Common myeloid progenitor, CD34-positive (primary cell): Measurements from ENCODE around the gene PRDM1.
A peak's percentile ranks its signal among the peaks of the same experiment; 100 is the strongest.

ENCODE experiments used
- CTCF ChIA-PET: fragments of 350-600 bp; sonication (Branson Sonifier 250); formaldehyde crosslinking; loops from one replicate; lab custom pipeline; 2021; ENCODE audit warnings: antibody characterized with exemption; lab: Charles Lee
- POLR2A ChIA-PET: fragments of 350-600 bp; sonication (Branson Sonifier 250); formaldehyde crosslinking; loops from one replicate; lab custom pipeline; 2021; ENCODE audit warnings: antibody characterized with exemption; lab: Charles Lee
- DNase-seq, 3 donors: peaks; one replicate each; pipeline versions ENCODE4 v3.0.0 to v3.0.0-alpha.2; 2013
- H3K27ac ChIP-seq, 2 experiments: 1 replicate in 1 of 2; 2 replicates in 1 of 2; pipeline ENCODE4 v1.7.0; 2013; ENCODE audit warnings: inconsistent platforms in 2 of 2, low read length in 2 of 2, mild to moderate bottlenecking in 2 of 2, low read depth in 1 of 2, moderate library complexity in 1 of 2; ENCODE audit not compliant: severe bottlenecking in 2 of 2, insufficient read depth in 1 of 2, poor library complexity in 1 of 2
- H3K27me3 ChIP-seq, 5 experiments: replicated peaks in 2 of 5; 1 replicate in 3 of 5; 2 replicates in 2 of 5; pipeline versions ENCODE4 v1.6.1 to v1.7.0; 2013; ENCODE audit warnings: low read length in 4 of 5, mild to moderate bottlenecking in 2 of 5, moderate library complexity in 2 of 5, inconsistent platforms in 1 of 5; ENCODE audit not compliant: insufficient read depth in 5 of 5, control insufficient read depth in 4 of 5
- H3K36me3 ChIP-seq, 4 experiments: 1 replicate in 2 of 4; 2 replicates in 2 of 4; pipeline versions ENCODE4 v1.6.1 to v1.7.0; 2013; ENCODE audit warnings: low read length in 3 of 4, control low read depth in 1 of 4, mild to moderate bottlenecking in 1 of 4; ENCODE audit not compliant: control insufficient read depth in 4 of 4, insufficient read depth in 4 of 4
- H3K4me1 ChIP-seq, 4 experiments: 1 replicate in 3 of 4; 2 replicates in 1 of 4; pipeline versions ENCODE4 v1.6.1 to v1.7.1; 2013; ENCODE audit warnings: low read length in 3 of 4, mild to moderate bottlenecking in 3 of 4, control low read depth in 1 of 4, inconsistent platforms in 1 of 4, moderate library complexity in 1 of 4; ENCODE audit not compliant: control insufficient read depth in 4 of 4, insufficient read depth in 4 of 4; ENCODE audit errors: control extremely low read depth in 1 of 4
- H3K4me3 ChIP-seq, 7 experiments: 1 replicate in 4 of 7; 2 replicates in 3 of 7; pipeline versions ENCODE4 v1.5.1 to v1.7.0; 2013; ENCODE audit warnings: mild to moderate bottlenecking in 7 of 7, low read length in 6 of 7, moderate library complexity in 6 of 7, inconsistent platforms in 2 of 7, low read depth in 2 of 7, control low read depth in 1 of 7; ENCODE audit not compliant: insufficient read depth in 4 of 7, control insufficient read depth in 1 of 7; ENCODE audit errors: extremely low read depth in 1 of 7
- H3K9me3 ChIP-seq, 5 experiments: 1 replicate in 4 of 5; 2 replicates in 1 of 5; pipeline versions ENCODE4 v1.6.1 to v1.7.1; 2013; ENCODE audit warnings: low read length in 4 of 5, mild to moderate bottlenecking in 2 of 5, inconsistent platforms in 1 of 5, low read depth in 1 of 5, moderate library complexity in 1 of 5; ENCODE audit not compliant: control insufficient read depth in 4 of 5, insufficient read depth in 2 of 5; ENCODE audit errors: control extremely low read depth in 1 of 5
- WGBS: methylation state at CpG from one replicate; pipeline ENCODE4 v1.1.5; 2013; ENCODE audit not compliant: insufficient coverage; 5-methylcytosine and 5-hydroxymethylcytosine counted together

PRDM1 gene

DNA sequence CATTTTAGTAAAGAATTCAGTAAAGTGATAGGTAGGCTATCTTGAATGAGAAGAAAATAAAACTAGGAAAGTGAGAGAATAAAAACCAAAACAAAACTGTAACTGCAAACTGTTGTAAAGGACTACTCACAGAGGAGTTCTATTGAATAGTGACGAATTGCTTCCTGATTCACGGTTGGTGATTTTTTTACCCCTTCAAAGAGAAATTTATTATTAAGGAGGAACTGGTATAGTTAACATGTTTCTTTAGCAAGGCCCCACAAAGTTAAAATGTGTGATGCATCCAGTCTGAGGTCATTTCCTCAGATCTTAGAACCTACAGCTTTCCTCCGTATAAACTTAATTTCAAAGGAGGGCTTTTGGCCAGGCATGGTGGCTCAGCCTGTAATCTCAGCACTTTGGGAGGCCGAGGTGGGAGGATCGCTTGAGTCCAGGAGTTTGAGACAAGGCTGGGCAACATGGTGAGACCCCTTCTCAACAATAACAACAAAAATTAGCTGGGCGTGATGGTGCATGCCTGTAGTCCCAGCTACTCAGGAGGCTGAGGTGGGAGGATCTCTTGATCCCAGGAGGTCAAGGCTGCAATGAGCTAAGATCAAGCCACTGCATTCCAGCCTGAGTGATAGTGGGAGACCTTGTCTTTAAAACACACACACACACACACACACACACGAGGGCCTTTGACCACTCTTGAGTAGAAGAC is 8.3 kb downstream of the PRDM1 start:
- no peaks in the 10 kb centered on the region for H3K9me3 ChIP-seq
- no peak overlapping the region for H3K4me3 ChIP-seq
- ChIA-PET POLR2A (no interaction called here), CTCF (interaction anchor here (1.2 to 2.8 kb wide), 3 partner anchors 9 to 129 kb away, joined by 3 to 11 read pairs (median 5); partner anchors contain the start of gene PRDM1)
- peaks cover 11 to 40% (median 25%) of the 10 kb centered on the region in 4 experiments for H3K4me1 ChIP-seq
- H3K27ac ChIP-seq: no peak overlapping the region
- peak in 2 of 3 donors; percentile 52 to 68 for DNase-seq
- no peaks in the 10 kb centered on the region for H3K36me3 ChIP-seq
- 40% methylated on average over 1 of the region's 7 CpGs for WGBS
- H3K27me3 ChIP-seq: peaks cover 0 to 1% (median 0%) of the 10 kb centered on the region in 5 experiments

DNA sequence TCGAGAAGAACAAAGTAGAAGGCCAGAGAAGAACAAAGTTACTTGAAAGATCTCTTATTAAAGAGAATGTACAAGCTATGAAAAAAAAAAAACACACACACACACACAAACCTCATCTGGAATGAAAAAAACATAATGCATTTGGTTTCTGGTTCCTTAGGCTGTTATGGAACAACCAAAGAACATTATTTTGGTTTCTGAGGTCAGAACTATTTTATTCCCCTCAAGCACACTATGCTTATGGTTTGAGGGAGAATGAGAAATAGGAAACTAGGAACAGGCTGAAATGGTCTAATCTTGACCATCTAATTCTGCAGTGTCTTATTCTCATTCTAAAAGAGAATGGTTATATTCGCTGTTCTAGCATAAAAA is 8.8 kb downstream of the PRDM1 start:
- DNase-seq: no peak
- ChIA-PET CTCF (interaction anchor here (1.4 to 2.8 kb wide), 2 partner anchors 9 to 129 kb away, joined by 5 to 11 read pairs; partner anchors contain the start of gene PRDM1), POLR2A (no interaction called here)
- H3K9me3 ChIP-seq: no peaks in the 10 kb centered on the region
- no peak overlapping the region for H3K4me3 ChIP-seq
- WGBS: no CpG with 5 or more reads among the region's 2 CpGs
- no peak overlapping the region for H3K27ac ChIP-seq
- peaks cover 0 to 1% (median 0%) of the 10 kb centered on the region in 5 experiments for H3K27me3 ChIP-seq
- H3K36me3 ChIP-seq: no peaks in the 10 kb centered on the region
- peaks cover 11 to 37% (median 22%) of the 10 kb centered on the region in 4 experiments for H3K4me1 ChIP-seq

- Histone ChIP-seq H3K9me3 (no peaks in the 10 kb centered on the region), H3K4me3 (peak overlapping the region in 6 of 7 experiments; percentile 74 to 94 (median 84)), H3K27me3 (peaks cover 0 to 1% (median 0%) of the 10 kb centered on the region in 5 experiments), H3K36me3 (no peaks in the 10 kb centered on the region), H3K4me1 (peaks cover 11 to 38% (median 19%) of the 10 kb centered on the region in 4 experiments), H3K27ac (peak overlapping the region; percentile 42 to 84)
- peak; percentile 47 to 88 (median 82) for DNase-seq
- ChIA-PET POLR2A (interaction anchor here (0.6 kb wide), 1 partner anchor 11 kb away, joined by 3 read pairs; no protein-coding TSS in a partner anchor), CTCF (interaction anchor here (0.8 to 2.3 kb wide), 2 partner anchors 11 to 14 kb away, joined by 3 to 8 read pairs; partner anchors contain the start of gene PRDM1)
- 1% methylated on average over 17 of the region's 19 CpGs for WGBS
Measured at GRCh38 chr6:106097411-106098231, 11.5 kb downstream of the PRDM1 start.

DNA sequence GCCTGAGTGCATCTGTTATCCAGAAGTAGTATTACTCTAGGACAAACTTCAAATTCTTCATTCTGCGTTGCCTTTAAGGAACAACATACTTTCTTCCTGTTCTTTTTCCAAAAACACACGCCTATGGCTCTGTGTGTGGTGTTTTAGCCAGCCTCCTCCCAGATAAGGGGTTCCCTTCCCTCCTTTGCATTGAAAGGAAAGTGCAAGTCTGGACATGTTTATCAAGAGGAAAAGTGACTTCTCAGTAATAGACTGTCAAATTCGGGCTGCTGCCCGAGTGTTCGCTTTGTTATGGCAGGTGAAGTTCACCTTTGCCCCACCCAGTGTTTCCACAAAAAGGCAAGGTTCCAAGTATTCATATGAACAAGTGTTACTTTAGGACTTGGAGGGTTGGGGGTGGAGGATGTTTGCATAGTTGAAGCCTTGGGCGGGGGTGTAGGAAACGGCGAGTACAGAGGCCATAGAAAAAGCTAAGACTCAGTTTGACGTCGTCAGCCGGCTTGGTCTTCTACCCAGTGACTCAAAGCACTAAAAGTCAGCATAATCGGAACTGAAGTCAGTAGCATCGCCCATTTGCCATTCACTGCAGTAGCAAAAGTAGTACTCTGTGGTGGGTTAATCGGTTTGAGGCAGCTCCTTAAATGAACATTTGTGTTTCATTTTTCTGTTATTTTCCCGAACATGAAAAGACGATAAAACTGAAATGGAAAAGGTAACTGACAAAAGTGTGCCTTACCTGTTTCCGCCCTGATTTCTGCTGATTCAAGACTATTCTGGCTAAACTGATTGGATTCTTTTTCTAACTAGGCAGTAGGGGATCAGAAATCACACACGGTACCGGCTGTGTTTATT is 12.5 kb downstream of the PRDM1 start:
- CTCF ChIA-PET: interaction anchor here (1.1 to 2.3 kb wide), 2 partner anchors 13 to 19 kb away, joined by 4 to 8 read pairs; no protein-coding TSS in a partner anchor
- peaks cover 15 to 47% (median 22%) of the 10 kb centered on the region in 4 experiments for H3K4me1 ChIP-seq
- WGBS: 68% methylated on average over 19 of the region's 19 CpGs

GRCh38 chr6:106099235-106099537 is 13.1 kb downstream of the PRDM1 start:
- DNase-seq: no peak
- ChIA-PET CTCF (interaction anchor here (1.1 to 2.3 kb wide), 2 partner anchors 13 to 18 kb away, joined by 4 to 8 read pairs; no protein-coding TSS in a partner anchor), POLR2A (no interaction called here)
- H3K4me3 ChIP-seq: peak overlapping the region in 1 of 7 experiments; percentile 94
- H3K9me3 ChIP-seq: no peaks in the 10 kb centered on the region
- H3K36me3 ChIP-seq: no peaks in the 10 kb centered on the region
- WGBS: 97% methylated on average over 7 of the region's 7 CpGs
- H3K4me1 ChIP-seq: peaks cover 11 to 46% (median 24%) of the 10 kb centered on the region in 4 experiments
- peak overlapping the region in 1 of 2 experiments; percentile 28 for H3K27ac ChIP-seq
- peaks cover 0 to 1% (median 0%) of the 10 kb centered on the region in 5 experiments for H3K27me3 ChIP-seq

More for the DNA sequence above, 12.5 kb downstream of the PRDM1 start:
- Histone ChIP-seq H3K27ac (peak overlapping the region in 1 of 2 experiments; percentile 84), H3K36me3 (no peaks in the 10 kb centered on the region), H3K4me3 (peak overlapping the region in 6 of 7 experiments; percentile 74 to 94 (median 84)), H3K27me3 (peaks cover 0 to 1% (median 0%) of the 10 kb centered on the region in 5 experiments), H3K9me3 (no peaks in the 10 kb centered on the region)
- no peak for DNase-seq
- POLR2A ChIA-PET: no interaction called here

DNA sequence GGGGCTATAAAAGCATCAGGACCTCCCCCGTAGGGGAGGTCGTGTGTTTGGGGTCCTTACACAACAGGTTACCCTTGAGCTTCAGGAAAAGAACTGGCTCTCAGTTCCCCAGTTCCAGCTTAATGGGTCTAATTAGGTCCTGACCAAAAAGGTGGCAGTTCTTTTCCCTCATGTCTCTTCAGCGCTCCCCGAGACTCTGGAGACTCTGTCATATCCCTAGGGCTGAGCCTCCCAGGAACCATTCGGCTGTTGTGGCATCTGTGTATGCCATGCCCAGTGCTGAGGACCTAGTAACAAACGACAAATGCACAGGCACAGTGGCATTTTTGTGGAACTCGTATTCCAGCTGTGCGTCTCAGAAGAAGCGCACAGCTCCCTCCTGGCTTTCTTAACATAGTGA is 14.6 kb downstream of the PRDM1 start:
- CTCF ChIA-PET: interaction anchor here (0.6 kb wide), 1 partner anchor 10 kb away, joined by 3 read pairs; no protein-coding TSS in a partner anchor
- Histone ChIP-seq H3K27ac (no peak overlapping the region), H3K9me3 (no peaks in the 10 kb centered on the region), H3K27me3 (peaks cover 0 to 1% (median 0%) of the 10 kb centered on the region in 5 experiments), H3K4me3 (no peak overlapping the region), H3K4me1 (peaks cover 11 to 39% (median 24%) of the 10 kb centered on the region in 4 experiments), H3K36me3 (peaks cover 0 to 10% (median 4%) of the 10 kb centered on the region in 4 experiments)
- WGBS: 98% methylated on average over 9 of the region's 9 CpGs
- DNase-seq: no peak
- POLR2A ChIA-PET: interaction anchor here (0.5 kb wide), 1 partner anchor 243 kb away, joined by 6 read pairs; no protein-coding TSS in a partner anchor
